ENCODE measurements around the gene EHD2. TPM values are rescaled to one million over a fixed set of nuclear protein-coding genes. Genes with fewer than 3 reads are reported as not detected.
"Not testable (repeated sequence)": the region's sequence is repeated elsewhere in the genome, so short reads cannot be mapped to it uniquely, and the experiment has no call there.

The EHD2 gene
- total RNA-seq, 1 donor from 2014 or later, result 2.2 TPM

DNA sequence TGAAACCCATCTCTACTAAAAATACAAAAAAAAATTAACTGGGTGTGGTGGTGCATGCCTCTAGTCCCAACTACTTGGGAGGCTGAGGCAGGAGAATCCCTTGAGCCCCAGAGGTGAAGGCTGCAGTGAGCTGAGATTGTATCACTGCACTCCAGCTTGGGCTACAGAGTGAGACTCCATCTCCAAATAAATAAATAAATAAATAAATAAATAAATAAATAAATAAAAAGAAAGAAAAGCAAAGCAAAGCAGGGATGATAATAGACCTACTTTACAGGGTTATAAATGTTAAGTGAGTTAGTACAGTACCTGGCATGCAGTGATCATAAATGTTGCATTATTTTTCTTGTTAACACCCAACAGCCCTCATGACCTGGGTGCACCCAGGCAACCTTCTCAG, 1.6 kb downstream of the EHD2 start:
- not testable (repeated sequence) for DNase-seq

DNA sequence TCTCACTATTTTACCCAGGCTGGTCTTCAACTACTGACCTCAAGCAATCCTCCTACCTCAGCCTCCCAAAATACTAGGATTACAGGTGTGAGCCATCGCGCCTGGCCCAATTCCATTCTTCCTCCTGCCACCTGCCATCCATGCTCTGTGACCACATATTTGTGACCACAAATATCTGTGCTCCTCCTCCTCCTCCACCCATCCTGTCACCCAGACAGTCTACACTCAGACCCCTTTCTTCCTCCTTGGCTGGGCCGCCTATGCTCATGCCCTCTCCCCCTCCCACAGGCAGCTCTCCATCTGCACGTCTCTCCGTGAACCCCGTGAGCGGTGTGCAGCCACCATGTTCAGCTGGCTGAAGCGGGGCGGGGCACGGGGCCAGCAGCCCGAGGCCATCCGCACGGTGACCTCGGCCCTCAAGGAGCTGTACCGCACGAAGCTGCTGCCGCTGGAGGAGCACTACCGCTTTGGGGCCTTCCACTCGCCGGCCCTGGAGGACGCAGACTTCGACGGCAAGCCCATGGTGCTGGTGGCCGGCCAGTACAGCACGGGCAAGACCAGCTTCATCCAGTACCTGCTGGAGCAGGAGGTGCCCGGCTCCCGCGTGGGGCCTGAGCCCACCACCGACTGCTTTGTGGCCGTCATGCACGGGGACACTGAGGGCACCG, 3.2 kb downstream of the EHD2 start:
- DNase-seq, result no peak

- DNase-seq, result not testable (repeated sequence)
Observed at GRCh38 chr19:47718415-47719046, 5.3 kb downstream of the EHD2 start.

- DNase-seq, result peak; percentile 58
Observed at GRCh38 chr19:47719047-47719859, 6.0 kb downstream of the EHD2 start.

DNA sequence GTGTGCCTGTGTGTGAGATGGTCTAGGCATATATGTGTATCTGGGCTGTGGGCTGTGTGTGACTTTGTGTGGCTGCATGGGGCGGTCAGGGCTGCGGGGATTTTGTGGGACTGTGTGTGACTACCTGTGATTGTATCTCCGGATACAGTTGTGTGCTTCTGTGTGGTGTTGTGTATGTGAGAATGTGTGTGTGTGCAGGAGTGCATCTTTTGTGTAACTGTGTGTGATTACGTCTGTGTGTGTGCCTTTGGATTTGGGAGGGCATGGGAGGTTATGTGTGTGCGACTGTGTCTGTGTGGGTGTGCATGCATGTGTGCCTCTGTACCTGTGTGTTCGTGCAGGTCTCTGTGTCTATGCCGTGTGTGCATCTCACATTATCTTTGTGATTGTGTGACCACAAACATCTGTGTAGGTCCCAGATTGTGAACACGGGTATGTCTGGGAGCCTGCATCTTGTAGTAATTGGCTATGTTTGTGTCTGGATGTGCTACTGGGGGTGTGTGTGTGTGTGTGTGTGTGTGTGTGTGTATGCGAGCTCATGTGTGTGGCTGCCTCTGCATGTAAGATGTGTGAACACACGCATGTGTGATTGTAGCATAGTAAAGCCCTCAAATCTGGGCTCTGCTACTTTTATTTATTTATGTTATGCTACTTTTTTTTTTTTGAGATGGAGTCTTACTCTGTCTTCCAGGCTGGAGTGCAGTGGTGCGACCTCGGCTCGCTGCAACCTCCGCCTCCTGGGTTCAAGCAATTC, 7.6 kb downstream of the EHD2 start:
- DNase-seq, result no peak

- no peak for DNase-seq
Observed at GRCh38 chr19:47723581-47723940, 10.3 kb downstream of the EHD2 start.

DNA sequence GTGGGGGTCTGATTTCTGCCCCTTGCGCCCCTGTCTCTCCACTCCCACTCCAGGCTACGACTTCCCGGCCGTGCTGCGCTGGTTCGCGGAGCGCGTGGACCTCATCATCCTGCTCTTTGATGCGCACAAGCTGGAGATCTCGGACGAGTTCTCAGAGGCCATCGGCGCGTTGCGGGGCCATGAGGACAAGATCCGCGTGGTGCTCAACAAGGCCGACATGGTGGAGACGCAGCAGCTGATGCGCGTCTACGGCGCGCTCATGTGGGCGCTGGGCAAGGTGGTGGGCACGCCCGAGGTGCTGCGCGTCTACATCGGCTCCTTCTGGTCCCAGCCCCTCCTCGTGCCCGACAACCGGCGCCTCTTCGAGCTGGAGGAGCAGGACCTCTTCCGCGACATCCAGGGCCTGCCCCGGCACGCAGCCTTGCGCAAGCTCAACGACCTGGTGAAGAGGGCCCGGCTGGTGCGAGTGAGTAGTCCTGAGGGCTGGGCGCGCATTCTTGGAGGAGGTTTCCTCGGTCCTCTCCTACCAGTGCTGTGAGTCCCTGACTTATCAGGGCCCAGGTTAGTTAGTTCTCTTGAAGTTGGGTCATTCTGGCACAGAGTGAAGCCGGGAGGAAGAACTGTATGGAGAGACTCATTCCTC, 12.7 kb downstream of the EHD2 start:
- DNase-seq, result no peak

- no peak for DNase-seq
Observed at GRCh38 chr19:47726467-47726866, 13.2 kb downstream of the EHD2 start.

DNA sequence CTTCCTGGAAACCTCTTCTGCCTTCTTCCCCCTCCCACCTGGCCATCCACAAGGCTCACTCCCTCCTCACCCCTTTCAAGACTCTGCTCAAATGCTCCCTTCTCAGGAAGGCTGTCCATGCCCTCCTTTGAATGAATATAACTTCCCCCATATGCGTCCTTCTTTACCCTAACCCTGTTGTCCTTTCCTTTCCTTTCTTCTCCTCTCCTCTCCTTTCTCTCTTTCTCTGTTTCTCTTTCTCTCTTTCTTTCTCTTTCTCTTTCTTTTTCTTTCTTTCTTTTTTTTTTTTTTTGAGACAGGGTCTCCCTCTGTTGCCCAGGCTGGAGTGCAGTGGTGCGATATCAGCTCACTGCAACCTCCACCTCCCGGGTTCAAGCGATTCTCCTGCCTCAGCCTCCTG, 15.1 kb downstream of the EHD2 start:
- DNase-seq, result not testable (repeated sequence)

- DNase-seq, result no peak
Observed at GRCh38 chr19:47729468-47729798, 16.2 kb downstream of the EHD2 start.

DNA sequence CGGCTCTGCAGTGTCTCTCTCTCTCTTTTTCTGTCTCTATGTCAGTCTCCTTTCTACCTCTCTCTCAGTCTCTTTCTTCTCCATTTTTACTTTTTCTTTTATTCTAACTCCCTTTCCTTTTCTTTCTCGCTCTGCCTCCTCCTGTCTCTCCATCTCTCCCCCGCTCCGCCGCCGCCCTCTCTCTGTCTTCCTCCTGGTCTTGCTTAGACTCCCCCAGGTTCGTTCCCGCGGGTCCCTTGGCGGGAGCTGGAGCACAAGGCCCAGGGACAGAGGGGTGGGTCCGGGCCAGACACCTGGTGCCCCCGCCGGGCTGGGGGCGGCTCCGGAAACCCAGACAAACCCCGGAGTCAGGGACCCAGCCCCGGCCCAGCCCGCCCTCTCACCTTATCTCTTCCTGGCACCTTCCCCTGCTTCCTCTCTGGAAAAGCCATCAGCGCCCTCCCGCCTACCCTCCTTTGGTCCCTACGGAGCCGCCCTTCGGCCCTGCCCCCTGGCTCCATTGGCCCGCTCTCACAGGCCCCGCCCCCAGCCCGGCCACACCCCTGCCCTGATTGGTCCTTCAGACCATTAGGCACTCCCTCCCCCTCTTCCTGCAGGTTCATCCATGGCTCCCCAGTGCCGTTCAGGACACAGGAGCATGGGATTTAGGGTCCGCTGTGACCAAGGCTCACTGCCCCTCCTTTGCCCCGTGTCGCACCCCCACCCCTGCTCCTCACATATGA, 16.7 kb downstream of the EHD2 start:
- DNase-seq, result peak; percentile 26

- DNase-seq, result no peak
Observed at GRCh38 chr19:47730521-47730889, 17.3 kb downstream of the EHD2 start.

GRCh38 chr19:47730910-47731309, 17.7 kb downstream of the EHD2 start:
- no peak for DNase-seq

- DNase-seq, result no peak
Observed at GRCh38 chr19:47735131-47735530, 21.9 kb downstream of the EHD2 start.

- no peak for DNase-seq
Observed at GRCh38 chr19:47740866-47741519, 27.8 kb downstream of the EHD2 start.

DNA sequence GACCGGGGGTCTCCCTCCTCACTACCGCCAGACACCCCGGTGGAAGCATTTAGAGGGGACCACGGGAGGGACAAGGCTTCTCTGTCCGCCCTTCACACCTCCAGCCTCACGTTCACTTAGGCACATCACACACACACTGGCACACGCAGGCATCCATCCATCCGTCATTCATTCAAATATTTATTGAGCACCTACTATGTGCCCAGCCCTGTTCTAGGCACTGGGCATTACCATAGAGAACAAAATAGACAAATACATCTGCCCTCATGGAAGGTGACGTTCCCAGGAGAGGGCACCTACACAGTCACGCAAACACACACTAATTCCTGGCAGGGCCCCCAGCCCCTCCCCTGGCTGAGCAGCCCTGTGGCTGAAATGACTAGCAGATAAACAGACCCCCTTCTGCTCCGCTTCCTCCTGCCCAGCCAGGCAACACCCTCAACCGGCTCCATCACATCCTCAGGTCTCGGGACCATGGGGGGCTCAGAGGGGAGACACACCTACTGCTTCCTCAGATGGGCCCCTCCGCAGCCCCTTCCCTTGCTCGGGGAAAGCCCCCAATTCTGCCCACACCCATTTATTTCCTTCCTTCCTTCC, 28.4 kb downstream of the EHD2 start:
- no peak for DNase-seq

DNA sequence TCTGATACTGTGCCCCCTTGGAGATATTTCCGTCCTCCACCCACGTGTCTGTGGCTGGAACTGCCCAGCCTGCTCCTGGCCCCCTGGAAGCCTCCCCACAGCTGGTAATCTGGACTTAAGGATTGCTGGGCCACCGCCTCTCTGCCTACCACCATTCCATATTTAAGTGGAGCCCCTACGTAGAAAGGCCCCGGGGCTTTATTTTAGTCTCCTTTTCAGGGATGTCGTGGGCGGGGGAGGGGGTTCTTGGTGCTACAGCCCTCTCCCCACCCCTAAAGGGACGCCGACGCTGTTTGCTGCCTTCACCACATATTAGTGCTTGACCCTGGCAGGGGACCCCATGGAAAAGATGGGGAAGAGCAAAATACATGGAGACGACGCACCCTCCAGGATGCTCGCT, 29.4 kb downstream of the EHD2 start:
- no peak for DNase-seq

DNA sequence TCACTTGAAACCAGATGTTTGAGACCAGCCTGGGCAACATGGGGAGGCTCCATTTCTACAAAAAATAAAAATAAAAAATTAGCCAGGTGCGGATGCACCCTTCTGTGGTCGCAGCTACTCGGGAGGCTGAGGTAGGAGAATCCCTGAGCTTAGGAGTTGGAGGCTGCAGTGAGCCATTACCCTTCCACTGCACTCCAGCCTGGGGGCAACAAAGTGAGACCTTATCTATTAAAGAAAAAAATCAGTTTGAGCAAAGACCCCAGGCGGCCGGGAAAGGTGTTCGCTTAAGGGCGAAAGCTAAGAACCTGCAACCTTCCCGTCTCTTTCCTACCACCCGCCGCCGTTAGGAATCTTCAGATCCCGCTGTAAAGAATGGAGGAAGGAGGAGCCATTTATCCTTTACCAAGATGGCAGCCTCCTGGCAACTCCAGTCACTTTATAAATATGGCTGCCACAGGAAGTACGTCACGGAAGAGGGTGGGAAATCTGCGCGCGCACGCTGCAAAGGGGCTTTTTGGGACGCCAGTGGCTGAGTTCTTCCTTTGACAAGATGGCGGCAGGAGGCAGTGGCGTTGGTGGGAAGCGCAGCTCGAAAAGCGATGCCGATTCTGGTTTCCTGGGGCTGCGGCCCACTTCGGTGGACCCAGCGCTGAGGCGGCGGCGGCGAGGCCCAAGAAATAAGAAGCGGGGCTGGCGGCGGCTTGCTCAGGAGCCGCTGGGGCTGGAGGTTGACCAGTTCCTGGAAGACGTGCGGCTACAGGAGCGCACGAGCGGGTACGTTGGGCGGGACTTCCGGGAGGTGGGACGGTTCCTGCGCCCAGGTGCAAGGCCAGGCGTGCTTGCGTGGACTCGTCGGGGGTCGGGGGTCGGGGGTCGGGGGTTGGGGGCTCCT, 32.0 kb downstream of the EHD2 start, which contains the start of gene NOP53:
Gene NOP53 (plus strand): TSS at position 537 of the 892 bp plus-strand sequence. CDS start 14 bp downstream, at position 551.
- DNase-seq, result peak; percentile 91

DNA sequence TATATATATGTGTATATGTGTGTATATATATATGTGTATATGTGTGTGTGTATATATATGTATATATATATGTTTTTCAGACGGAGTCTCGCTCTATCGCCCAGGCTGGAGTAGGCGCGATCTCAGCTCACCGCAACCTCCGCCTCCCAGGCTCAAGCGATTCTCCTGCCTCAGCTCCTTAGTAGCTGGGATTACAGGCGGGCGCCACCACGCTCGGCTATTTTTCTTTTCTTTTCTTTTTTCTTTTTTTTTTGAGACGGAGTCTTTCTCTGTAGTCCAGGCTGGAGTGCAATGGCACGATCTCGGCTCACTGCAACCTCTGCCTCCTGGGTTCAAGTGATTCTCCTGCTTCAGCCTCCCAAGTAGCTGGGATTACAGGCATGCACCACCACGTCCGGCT, 32.9 kb downstream of the EHD2 start:
- DNase-seq, result not testable (repeated sequence)

DNA sequence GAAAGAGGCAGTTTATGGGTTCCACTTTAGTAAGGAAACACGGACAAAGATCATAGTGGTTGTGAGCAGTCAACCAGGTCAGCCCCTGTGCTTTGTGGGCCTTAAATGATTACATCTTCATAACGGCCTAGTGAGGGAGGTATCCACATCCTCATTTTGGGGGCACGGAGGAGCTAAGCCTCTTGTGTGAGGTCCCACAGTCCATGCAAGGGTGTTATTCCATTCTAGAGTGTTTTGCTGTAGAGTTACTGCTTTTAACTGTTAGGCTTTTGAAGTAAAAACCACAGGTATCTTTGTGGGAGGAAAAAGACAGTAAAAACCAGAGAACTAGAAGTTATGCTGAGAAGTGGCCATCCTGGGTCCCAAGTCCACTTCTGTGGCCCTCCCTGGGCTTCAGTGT, 36.1 kb downstream of the EHD2 start:
- no peak for DNase-seq

Data from occipital lobe (tissue), 2 donors.